K562 (cell line): ENCODE measurements around the gene CORO6. TPM values are rescaled to one million over a fixed set of nuclear protein-coding genes. Genes with fewer than 3 reads are reported as not detected.

Experiments used
- BDP1 ChIP-seq: IDR thresholded peaks from 3 replicates; pipeline ENCODE4 v1.6.1; 2011; ENCODE audit not compliant: insufficient read length, insufficient read depth
- EZH2 ChIP-seq: IDR thresholded peaks from 2 replicates; pipeline ENCODE4 v1.6.1; 2012; ENCODE audit warnings: low read depth, mild to moderate bottlenecking, inconsistent platforms, low read length, borderline replicate concordance
- GABPB1 ChIP-seq: sonication (generic); formaldehyde crosslinking; IDR thresholded peaks from 2 replicates; pipeline ENCODE4 v1.8.0; 2022; ENCODE audit warnings: mild to moderate bottlenecking, missing genetic modification reagents
- GMEB1 ChIP-seq: fragments of 250-450 bp; sonication (Bioruptor Pico); IDR thresholded peaks from 2 replicates; pipeline ENCODE4 v1.4.0; 2020; ENCODE audit warnings: mild to moderate bottlenecking
- MCM7 ChIP-seq, 2 experiments: fragments of 450-650 bp; IDR thresholded peaks; 2 replicates each; pipeline ENCODE4 v1.6.1; 2016 to 2018
- POLR2G ChIP-seq: fragments of 200-400 bp; formaldehyde crosslinking; IDR thresholded peaks from 2 replicates; pipeline ENCODE4 v1.6.1; 2017; ENCODE audit warnings: low read depth, mild to moderate bottlenecking, antibody characterized with exemption, low read length, moderate library complexity
- SFPQ ChIP-seq: fragments of 200-400 bp; formaldehyde crosslinking; IDR thresholded peaks from 2 replicates; pipeline ENCODE4 v1.6.1; 2017; ENCODE audit warnings: mild to moderate bottlenecking, low read depth, low read length, moderate library complexity
- SIN3A ChIP-seq, 2 experiments: fragments of 150-350 bp in 1 of 2; IDR thresholded peaks; 2 replicates each; pipeline ENCODE4 v1.6.1; 2011 to 2016; ENCODE audit warnings: borderline replicate concordance in 2 of 2, low read depth in 2 of 2, low read length in 2 of 2, mild to moderate bottlenecking in 2 of 2, moderate library complexity in 2 of 2; ENCODE audit not compliant: control insufficient read depth in 1 of 2
- SRSF9 ChIP-seq: fragments of 200-400 bp; formaldehyde crosslinking; IDR thresholded peaks from 2 replicates; pipeline ENCODE4 v1.6.1; 2017; ENCODE audit warnings: low read depth, low read length, borderline replicate concordance
- ZBTB11 ChIP-seq, 3 experiments: fragments of 200-800 bp in 1 of 3; fragments of 250-450 bp in 1 of 3; fragments of 450-650 bp in 1 of 3; sonication (Bioruptor Pico) in 1 of 3; sonication (Bioruptor generic) in 1 of 3; formaldehyde crosslinking in 1 of 3; IDR thresholded peaks; 2 replicates each; pipeline versions ENCODE4 v1.6.1 to v1.8.0; 2016 to 2022; ENCODE audit warnings: mild to moderate bottlenecking in 2 of 3, missing genetic modification characterization in 2 of 3, missing compliant biosample characterization in 1 of 3, moderate library complexity in 1 of 3
- ZEB2 ChIP-seq: fragments of 450-650 bp; IDR thresholded peaks from 2 replicates; pipeline ENCODE4 v1.6.1; 2016
- ZFP36 ChIP-seq: fragments of 150-350 bp; IDR thresholded peaks from 2 replicates; pipeline ENCODE4 v1.6.1; 2018; ENCODE audit warnings: low read length, low read depth; ENCODE audit not compliant: partially characterized antibody
- ZNF592 ChIP-seq: fragments of 450-650 bp; IDR thresholded peaks from 2 replicates; pipeline ENCODE4 v1.6.1; 2017; ENCODE audit warnings: antibody characterized with exemption, mild to moderate bottlenecking
- polyA plus RNA-seq, 8 experiments: library from polyadenylated mRNA; depleted of rRNA in 4 of 8; stranded (reverse) in 5 of 8; unstranded in 3 of 8; fragments of >200 nt; fragmentation: Nextera tagmentation in 2 of 8; fragmentation: Illumina TruSeq in 1 of 8; extraction: Ambion mirVana in 2 of 8; extraction: Trizol in 1 of 8; gene quantifications; 2 replicates each; pipeline versions ENCODE4 v1.2.1 to v1.2.3, GENCODE V29; 2011 to 2014; ENCODE audit warnings: inconsistent platforms in 1 of 8, missing spikeins in 1 of 8
- total RNA-seq, 7 experiments: library from RNA; depleted of rRNA in 6 of 7; stranded (reverse); fragments of >200 nt in 6 of 7; fragmentation: Illumina TruSeq in 2 of 7; extraction: Trizol in 2 of 7; gene quantifications; 2 replicates each; pipeline versions ENCODE4 v1.2.1 to v1.2.3, GENCODE V29; 2011 to 2021; ENCODE audit warnings: low replicate concordance in 1 of 7

The CORO6 gene
- total and polyA plus RNA-seq, 9 of the 15 experiments (the other 6 are each of a cell fraction or from before 2014, with no cell fraction given): 0.04 to 11.9 (median 2.4) TPM

- no peak for TF ChIP-seq SFPQ
- no peak for TF ChIP-seq BDP1
- no peak for TF ChIP-seq GMEB1
- no peak for TF ChIP-seq GABPB1 (CRISPR knock-in tag)
- TF ChIP-seq SRSF9: no peak
- TF ChIP-seq ZBTB11 (CRISPR knock-in tag; IDR thresholded peaks at IDR 0.05): peak in 1 of 3 experiments; percentile 30; a peak in 1 of 6 replicates
- TF ChIP-seq ZEB2: no peak
- no peak for TF ChIP-seq ZFP36
- peak; percentile 72 for TF ChIP-seq POLR2G
- no peak for TF ChIP-seq EZH2
- peak in 1 of 2 experiments; percentile 39; a peak in 1 of 4 replicates for TF ChIP-seq SIN3A (IDR thresholded peaks at IDR 0.05; ENCODE audit: borderline replicate concordance in 2 of 2, control insufficient read depth in 1 of 2, low read depth in 2 of 2, low read length in 2 of 2)
- no peak for TF ChIP-seq MCM7 (IDR thresholded peaks at IDR 0.05)
- TF ChIP-seq ZNF592: peak; percentile 86
Measured at GRCh38 chr17:29589524-29590410, 32.9 kb downstream of the CORO6 start, which contains the start of gene GIT1 (continued).
